Progenitor cell of endocrine pancreas (in vitro differentiated cells): ENCODE measurements around the gene SRXN1. TPM values are rescaled to one million over a fixed set of nuclear protein-coding genes. Genes with fewer than 3 reads are reported as not detected.

ENCODE experiments used
- DNase-seq: peaks from one replicate; pipeline ENCODE4 v3.0.0; 2021; ENCODE audit warnings: low spot score; ENCODE audit not compliant: unreplicated experiment
- H3K27ac Mint-ChIP-seq: 2 replicates; pipeline ENCODE4 v1.8.0; 2021; ENCODE audit warnings: mild to moderate bottlenecking, moderate library complexity, mixed read lengths
- H3K27me3 Mint-ChIP-seq: 2 replicates; pipeline ENCODE4 v1.8.0; 2021; ENCODE audit warnings: mixed read lengths
- H3K36me3 Mint-ChIP-seq: 2 replicates; pipeline ENCODE4 v1.8.0; 2022; ENCODE audit warnings: mixed read lengths; ENCODE audit not compliant: insufficient read depth
- H3K4me1 Mint-ChIP-seq: 2 replicates; pipeline ENCODE4 v1.8.0; 2021; ENCODE audit warnings: low read depth, mixed read lengths
- H3K4me3 Mint-ChIP-seq: 2 replicates; pipeline ENCODE4 v1.8.0; 2021; ENCODE audit warnings: low read depth, mild to moderate bottlenecking, moderate library complexity, mixed read lengths
- H3K9me3 Mint-ChIP-seq: 2 replicates; pipeline ENCODE4 v1.8.0; 2021; ENCODE audit warnings: low read depth, mixed read lengths
- long read RNA-seq: library from polyadenylated mRNA; unstranded; transcript quantifications from one replicate; pipeline ENCODE4 v2.0.0, GENCODE V29; 2020
- total RNA-seq: library from RNA; stranded (reverse); gene quantifications from 2 replicates; pipeline ENCODE4 v1.2.1, GENCODE V29; 2021
- TF ChIP-seq, protein P1 (sequence below): fragments of 200-600 bp; sonication (generic); IDR thresholded peaks from one replicate; pipeline ENCODE4 v1.5.0; 2021; ENCODE audit warnings: antibody characterized with exemption, mild to moderate bottlenecking; ENCODE audit not compliant: unreplicated experiment

SRXN1 gene
- total RNA-seq: 12.0 and 13.8 TPM in 2 replicates
- long read RNA-seq: 0 reads

GRCh38 chr20:653110-653589 is at the start of gene SRXN1:
Gene SRXN1 (minus strand): TSS chr20:653200. CDS start chr20:653185, 15 bp downstream.
- peaks cover 12% of the 10 kb centered on the region for H3K4me1 Mint-ChIP-seq
- peak within 1 kb of the TSS; percentile 73 for H3K4me3 Mint-ChIP-seq
- DNase-seq: peak; percentile 88
- H3K9me3 Mint-ChIP-seq: no peaks in the 10 kb centered on the region
- peaks cover 14% of the 10 kb centered on the region for H3K36me3 Mint-ChIP-seq
- H3K27me3 Mint-ChIP-seq: peaks cover 39% of the 10 kb centered on the region
- TF ChIP-seq, protein P1, sequence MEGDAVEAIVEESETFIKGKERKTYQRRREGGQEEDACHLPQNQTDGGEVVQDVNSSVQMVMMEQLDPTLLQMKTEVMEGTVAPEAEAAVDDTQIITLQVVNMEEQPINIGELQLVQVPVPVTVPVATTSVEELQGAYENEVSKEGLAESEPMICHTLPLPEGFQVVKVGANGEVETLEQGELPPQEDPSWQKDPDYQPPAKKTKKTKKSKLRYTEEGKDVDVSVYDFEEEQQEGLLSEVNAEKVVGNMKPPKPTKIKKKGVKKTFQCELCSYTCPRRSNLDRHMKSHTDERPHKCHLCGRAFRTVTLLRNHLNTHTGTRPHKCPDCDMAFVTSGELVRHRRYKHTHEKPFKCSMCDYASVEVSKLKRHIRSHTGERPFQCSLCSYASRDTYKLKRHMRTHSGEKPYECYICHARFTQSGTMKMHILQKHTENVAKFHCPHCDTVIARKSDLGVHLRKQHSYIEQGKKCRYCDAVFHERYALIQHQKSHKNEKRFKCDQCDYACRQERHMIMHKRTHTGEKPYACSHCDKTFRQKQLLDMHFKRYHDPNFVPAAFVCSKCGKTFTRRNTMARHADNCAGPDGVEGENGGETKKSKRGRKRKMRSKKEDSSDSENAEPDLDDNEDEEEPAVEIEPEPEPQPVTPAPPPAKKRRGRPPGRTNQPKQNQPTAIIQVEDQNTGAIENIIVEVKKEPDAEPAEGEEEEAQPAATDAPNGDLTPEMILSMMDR: peak; percentile 72
- H3K27ac Mint-ChIP-seq: peak within 1 kb of the TSS; percentile 85

- Mint-ChIP-seq H3K4me3 (no peak overlapping the region), H3K27ac (no peak overlapping the region), H3K27me3 (peaks cover 60% of the 10 kb centered on the region), H3K9me3 (no peaks in the 10 kb centered on the region), H3K4me1 (peaks cover 4% of the 10 kb centered on the region), H3K36me3 (no peaks in the 10 kb centered on the region)
- TF ChIP-seq, protein P1: no peak
- DNase-seq: no peak
Measured at GRCh38 chr20:701401-702129, 48.6 kb upstream of the SRXN1 start.

DNA sequence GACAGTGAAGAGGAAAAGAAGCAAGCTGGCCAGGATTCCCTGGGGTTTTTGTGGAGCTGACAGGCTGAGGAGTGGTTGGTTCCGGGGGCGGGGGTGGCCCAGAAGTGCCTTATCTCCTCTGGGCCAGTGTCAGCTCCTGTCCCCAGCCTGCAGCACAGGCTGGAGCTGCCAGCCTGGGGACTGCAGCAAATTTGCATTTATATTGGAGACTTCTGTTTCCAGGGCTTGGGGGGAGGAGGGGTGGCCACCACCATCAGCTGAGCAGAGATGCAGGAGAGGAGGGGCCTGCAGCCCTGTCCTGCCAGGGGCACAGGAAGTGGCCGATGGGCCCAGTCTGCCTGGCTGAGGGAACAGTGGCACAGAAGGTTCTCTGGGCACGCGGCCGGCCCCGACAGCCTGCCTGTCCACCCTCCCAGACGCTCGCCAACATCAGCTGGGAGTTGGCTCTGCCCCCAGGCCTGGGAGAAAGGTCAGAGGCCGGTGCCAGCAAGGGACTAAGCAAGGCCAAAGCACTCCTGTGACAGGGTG is 46.9 kb upstream of the SRXN1 start:
- Mint-ChIP-seq H3K27ac (no peak overlapping the region), H3K36me3 (no peaks in the 10 kb centered on the region), H3K4me3 (no peak overlapping the region), H3K4me1 (peaks cover 13% of the 10 kb centered on the region), H3K9me3 (no peaks in the 10 kb centered on the region), H3K27me3 (peaks cover 50% of the 10 kb centered on the region)
- no peak for DNase-seq
- TF ChIP-seq, protein P1: no peak

GRCh38 chr20:699342-699741 is 46.3 kb upstream of the SRXN1 start:
- Mint-ChIP-seq H3K4me1 (peaks cover 14% of the 10 kb centered on the region), H3K4me3 (no peak overlapping the region), H3K27ac (no peak overlapping the region), H3K36me3 (no peaks in the 10 kb centered on the region), H3K27me3 (peaks cover 48% of the 10 kb centered on the region), H3K9me3 (no peaks in the 10 kb centered on the region)
- no peak for DNase-seq
- TF ChIP-seq, protein P1: no peak

DNA sequence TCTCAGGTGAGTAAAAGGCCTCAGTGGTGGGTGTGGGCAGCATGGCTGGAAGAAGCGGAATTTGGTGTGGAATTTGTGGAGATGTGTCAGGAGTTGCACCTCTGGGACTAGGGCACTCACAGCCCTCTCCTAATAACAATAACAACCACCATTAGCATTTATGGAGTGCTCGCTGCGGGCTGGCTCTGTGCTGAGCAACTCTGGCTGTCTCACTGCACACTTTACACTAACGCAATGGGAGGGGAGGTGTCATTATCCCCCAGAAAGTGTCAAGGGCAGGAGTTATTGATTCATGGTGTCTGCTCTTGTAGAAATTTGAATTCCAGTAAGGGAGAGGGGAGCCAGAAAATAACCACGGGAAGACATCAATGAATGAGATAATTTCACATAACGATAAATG is 45.3 kb upstream of the SRXN1 start:
- Mint-ChIP-seq H3K9me3 (no peaks in the 10 kb centered on the region), H3K4me3 (no peak overlapping the region), H3K27me3 (peaks cover 45% of the 10 kb centered on the region), H3K27ac (no peak overlapping the region), H3K36me3 (no peaks in the 10 kb centered on the region), H3K4me1 (peaks cover 16% of the 10 kb centered on the region)
- no peak for DNase-seq
- TF ChIP-seq, protein P1: no peak
